ENCODE results near the gene INSIG2.
"Not testable (repeated sequence)": the region's sequence is repeated elsewhere in the genome, so short reads cannot be mapped to it uniquely, and the experiment has no call there.

INSIG2 gene

GRCh38 chr2:118061135-118061955 is 26.9 kb upstream of the INSIG2 start:
- DNase-seq (ENCODE audit: low read depth), result no peak

DNA sequence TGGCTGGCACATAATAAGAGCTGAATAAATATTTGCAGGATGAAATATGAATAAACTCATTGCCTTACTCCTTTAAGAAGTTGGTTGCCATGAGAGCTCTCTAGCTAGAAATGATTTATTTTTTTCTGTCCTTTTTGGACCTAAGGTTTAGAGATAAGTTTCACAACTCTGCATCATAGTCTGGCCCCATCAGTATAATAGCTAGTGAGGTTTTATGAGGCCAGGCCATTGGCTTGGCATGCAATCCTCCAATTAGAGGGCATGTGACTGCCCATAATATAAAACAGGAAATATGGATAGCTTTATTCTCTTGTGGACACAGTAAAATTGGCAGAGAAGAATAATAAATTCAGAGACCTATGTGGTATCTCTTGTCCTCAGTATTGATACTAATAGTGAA is 26.2 kb upstream of the INSIG2 start:
- DNase-seq (ENCODE audit: low read depth), result no peak

- no peak for DNase-seq (ENCODE audit: low read depth)
Measured at GRCh38 chr2:118062669-118063068, 25.6 kb upstream of the INSIG2 start.

- no peak for DNase-seq (ENCODE audit: low read depth)
Measured at GRCh38 chr2:118065015-118065706, 23.1 kb upstream of the INSIG2 start.

- no peak for DNase-seq (ENCODE audit: low read depth)
Measured at GRCh38 chr2:118065921-118066511, 22.3 kb upstream of the INSIG2 start.

DNA sequence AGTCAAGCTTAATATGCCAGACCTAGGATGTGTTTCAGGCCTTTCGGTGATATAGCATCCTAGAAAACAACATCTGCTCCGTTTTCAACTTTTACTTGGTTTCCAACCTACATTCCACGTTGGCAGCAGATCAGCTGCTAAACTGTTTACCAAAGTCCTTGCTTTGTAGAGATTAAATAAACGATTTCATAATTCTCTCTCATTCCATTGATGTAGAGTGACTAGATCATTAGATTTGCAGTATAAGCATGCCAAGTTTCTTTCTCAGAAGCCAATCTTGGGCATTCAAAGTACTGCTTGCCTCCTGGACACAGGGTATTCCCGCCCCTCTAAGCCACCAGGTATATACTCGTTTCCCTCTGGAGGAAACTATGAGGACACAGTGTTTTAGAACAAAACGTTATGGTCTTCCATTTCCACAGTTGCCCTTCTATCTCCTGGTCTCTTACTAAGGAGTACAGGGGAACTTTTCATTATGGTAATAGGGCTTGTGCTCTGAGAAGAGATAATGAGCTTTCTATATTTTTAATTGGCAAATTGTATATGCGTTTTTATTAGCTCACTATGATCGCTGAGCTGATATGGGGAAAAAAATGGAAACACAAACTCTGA is 10.5 kb upstream of the INSIG2 start:
- DNase-seq (ENCODE audit: low read depth), result no peak

GRCh38 chr2:118078734-118079133 is 9.5 kb upstream of the INSIG2 start:
- no peak for DNase-seq (ENCODE audit: low read depth)

DNA sequence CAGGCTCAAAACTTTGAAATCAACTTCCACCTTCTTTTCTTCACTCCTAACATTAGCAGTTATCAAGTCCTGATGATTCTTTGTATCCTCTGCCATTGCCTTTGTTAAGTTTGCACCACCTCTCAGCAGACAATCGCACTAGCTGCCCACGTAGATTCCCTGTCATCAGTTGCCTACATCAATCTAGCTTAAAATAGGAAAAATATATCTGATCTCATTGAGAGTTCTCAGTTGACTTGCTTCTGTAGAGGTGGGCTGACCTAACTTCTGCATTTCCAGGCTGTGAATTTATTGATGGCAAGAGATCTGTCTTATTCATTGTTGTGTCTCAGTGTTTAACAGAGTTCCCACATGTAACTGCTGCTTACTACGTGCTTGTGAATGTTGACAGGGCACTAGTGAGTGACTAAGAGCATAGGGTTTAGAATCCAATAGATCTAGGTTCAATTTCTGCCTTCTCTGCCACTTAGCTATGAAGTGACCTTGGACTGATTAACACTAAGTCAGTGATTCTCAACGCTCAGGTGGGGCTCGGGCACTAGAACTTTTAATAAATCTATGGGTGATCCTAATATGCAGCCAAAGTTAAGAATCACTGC is 3.7 kb upstream of the INSIG2 start:
- DNase-seq (ENCODE audit: low read depth), result no peak

GRCh38 chr2:118085173-118086023 is 2.9 kb upstream of the INSIG2 start:
- no peak for DNase-seq (ENCODE audit: low read depth)

- DNase-seq (ENCODE audit: low read depth), result no peak
Measured at GRCh38 chr2:118086024-118086633, 2.1 kb upstream of the INSIG2 start.

- no peak for DNase-seq (ENCODE audit: low read depth)
Measured at GRCh38 chr2:118089139-118089800, 999 bp downstream of the INSIG2 start.

DNA sequence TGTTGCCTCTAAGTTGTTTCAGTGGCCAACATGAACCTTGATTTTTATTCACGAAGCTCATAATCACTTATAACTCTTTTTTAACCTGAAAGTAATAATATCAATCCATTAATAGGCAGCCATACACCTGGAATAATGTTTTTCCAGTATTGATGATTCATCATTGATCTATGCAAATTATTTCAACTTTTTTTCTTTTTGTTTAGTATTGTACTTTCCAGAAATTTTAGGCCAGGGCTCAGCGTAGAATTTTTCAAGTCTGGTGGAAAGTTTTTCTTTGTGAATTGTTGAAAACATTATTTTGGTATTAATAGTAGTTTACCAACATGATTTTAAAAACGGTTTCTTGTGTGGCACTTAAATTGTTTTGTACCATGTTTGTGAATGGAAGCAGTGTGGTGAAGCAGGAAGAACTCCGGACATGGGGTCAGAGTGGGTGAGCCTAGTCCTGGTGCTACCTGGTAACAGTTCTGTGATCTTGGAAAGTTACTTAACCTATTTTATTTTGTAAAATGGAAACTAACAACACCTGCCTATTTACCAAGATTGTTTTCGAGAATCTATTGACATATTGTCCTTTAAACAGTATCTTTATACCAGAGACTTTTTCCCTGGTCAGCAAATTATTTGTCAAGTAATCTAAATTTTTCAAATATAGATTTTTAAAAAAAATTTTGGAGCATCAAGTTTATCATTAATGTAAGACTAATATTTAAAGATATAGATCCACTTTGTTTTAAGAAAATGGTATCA is 2.3 kb downstream of the INSIG2 start:
- DNase-seq (ENCODE audit: low read depth), result no peak

DNA sequence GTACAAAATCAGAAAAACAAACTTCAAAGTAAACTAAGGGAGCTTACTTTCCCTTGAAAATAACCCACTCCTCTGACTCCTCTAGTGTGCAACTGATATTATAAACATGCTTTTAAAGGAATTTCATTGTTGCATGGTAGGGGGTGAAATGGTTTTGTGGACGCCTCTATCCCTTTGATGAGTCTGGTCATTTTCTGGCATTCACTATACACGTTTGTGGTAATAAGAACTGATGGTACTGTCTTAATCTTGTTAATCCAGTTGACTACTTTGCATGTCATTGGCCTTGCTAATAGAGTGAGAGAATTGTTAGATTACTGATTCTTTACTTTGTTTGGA is 2.8 kb downstream of the INSIG2 start:
- no peak for DNase-seq (ENCODE audit: low read depth)

DNA sequence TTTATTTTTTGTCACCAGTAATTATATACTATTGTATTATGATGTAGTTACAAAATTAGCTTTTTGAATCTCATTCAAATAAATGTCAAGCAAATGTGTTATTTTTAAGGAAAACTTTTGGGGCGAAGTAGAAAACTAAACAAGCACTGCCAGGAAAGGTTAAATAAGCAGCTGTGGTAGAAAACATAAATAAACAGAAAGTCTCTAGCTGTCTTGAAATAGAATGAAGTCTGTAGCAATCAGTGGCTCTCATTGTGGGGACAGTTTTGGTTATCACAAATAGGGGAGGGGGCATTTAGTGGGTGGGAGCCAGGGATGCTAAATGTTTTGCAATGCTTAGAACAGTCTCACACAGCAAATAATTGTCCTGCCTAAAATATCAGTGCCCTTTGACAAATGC is 3.4 kb downstream of the INSIG2 start:
- no peak for DNase-seq (ENCODE audit: low read depth)

DNA sequence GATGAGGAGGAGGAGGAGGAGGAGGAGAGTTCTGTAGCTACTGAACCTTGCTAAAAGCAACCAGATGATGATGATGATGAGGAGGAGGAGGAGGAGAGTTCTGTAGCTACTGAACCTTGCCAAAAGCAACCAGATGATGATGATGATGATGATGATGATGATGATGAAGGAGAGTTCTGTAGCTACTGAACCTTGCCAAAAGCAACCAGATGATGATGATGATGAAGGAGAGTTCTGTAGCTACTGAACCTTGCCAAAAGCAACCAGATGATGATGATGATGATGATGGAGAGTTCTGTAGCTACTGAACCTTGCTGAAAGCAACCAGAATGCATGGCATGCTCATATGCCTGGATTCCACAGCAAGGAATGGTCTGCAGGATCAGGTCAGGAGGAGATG is 5.8 kb downstream of the INSIG2 start:
- DNase-seq (ENCODE audit: low read depth), result not testable (repeated sequence)

DNA sequence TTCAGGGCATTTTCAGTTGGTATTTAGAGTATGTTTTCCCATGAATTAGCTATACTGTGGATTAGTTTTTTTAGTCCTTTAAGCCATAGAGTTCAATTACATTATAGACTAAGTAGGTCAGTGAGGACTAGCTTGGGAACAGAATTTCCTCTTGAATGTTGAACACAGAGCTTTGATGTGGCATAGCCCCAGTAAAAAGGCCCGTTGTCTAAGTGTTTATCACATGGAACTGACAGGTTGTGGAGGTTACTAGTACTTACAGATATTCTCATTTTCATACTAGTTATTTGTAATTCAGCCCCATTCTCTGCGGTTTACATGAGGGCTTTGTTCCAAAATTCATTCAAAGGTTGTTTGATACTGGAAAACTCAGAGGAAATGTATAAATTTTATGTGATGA is 6.2 kb downstream of the INSIG2 start:
- DNase-seq (ENCODE audit: low read depth), result no peak

GRCh38 chr2:118095610-118096009 is 7.3 kb downstream of the INSIG2 start:
- DNase-seq (ENCODE audit: low read depth), result no peak

DNA sequence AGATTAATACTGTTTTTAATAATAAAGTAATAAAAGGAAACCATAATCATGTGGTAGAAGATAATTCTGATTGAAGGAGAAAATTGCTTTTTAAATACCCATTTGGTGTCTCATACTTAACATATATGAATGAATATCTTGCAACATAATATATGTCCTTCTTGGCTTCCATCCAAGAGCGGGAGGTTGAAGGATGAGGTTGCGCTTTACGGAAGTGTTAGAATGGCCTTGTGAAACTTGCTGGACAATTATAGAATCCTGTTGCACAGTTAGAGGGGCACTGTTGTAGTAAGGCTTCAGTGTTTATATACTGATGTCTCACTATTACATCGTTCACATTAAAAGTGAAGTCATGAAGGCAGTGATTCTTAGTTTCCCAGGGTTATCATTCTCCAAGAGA is 9.4 kb downstream of the INSIG2 start:
- no peak for DNase-seq (ENCODE audit: low read depth)

GRCh38 chr2:118098307-118099030 is 10.2 kb downstream of the INSIG2 start:
- DNase-seq (ENCODE audit: low read depth), result no peak
